ENCODE measurements around the gene TUBE1.

The TUBE1 gene

DNA sequence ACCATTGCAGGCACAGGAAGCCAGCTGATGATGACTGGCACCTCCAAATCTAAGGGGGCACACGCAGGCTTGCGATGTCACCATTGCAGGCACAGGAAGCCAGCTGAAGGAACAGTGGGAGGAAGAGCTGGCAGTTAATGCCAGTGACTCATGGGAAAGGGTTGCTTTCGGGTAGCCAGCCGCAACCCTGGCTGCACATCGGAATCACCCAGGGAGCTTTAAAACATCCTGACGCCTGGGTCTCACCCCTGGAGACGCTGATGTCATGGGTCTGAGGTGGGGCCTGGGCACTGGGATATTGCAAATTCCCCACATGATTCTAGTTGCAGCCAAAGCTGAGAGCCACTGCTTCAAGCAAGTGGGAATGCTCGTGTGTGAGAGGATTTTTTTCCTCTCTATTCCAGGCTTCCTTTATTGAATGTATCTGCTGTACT lies 49.5 kb downstream of the TUBE1 start:
- no peaks in the 10 kb centered on the region for H3K4me1 ChIP-seq (ENCODE audit: control insufficient read depth in 1 of 2, insufficient read depth in 2 of 2, low read length in 2 of 2)
- no peak overlapping the region for H3K27ac ChIP-seq (ENCODE audit: low read depth, low read length)
- no peaks in the 10 kb centered on the region for H3K9me3 ChIP-seq (ENCODE audit: control insufficient read depth in 1 of 2, low read length in 2 of 2)
- H3K9ac ChIP-seq (ENCODE audit: low read depth in 1 of 2, low read length in 2 of 2), result no peak overlapping the region
- no peaks in the 10 kb centered on the region for H3K36me3 ChIP-seq (ENCODE audit: control insufficient read depth in 1 of 2, insufficient read depth in 2 of 2, low read length in 2 of 2)
- no peaks in the 10 kb centered on the region for H3K27me3 ChIP-seq (ENCODE audit: control insufficient read depth in 1 of 2, insufficient read depth in 2 of 2, low read length in 2 of 2)
- no peak overlapping the region for H3K4me3 ChIP-seq (ENCODE audit: low read depth in 1 of 2, low read length in 2 of 2)

- H3K9me3 ChIP-seq (ENCODE audit: control insufficient read depth in 1 of 2, low read length in 2 of 2), result no peaks in the 10 kb centered on the region
- H3K4me3 ChIP-seq (ENCODE audit: low read depth in 1 of 2, low read length in 2 of 2), result no peak overlapping the region
- no peaks in the 10 kb centered on the region for H3K4me1 ChIP-seq (ENCODE audit: control insufficient read depth in 1 of 2, insufficient read depth in 2 of 2, low read length in 2 of 2)
- no peaks in the 10 kb centered on the region for H3K36me3 ChIP-seq (ENCODE audit: control insufficient read depth in 1 of 2, insufficient read depth in 2 of 2, low read length in 2 of 2)
- H3K9ac ChIP-seq (ENCODE audit: low read depth in 1 of 2, low read length in 2 of 2), result no peak overlapping the region
- H3K27me3 ChIP-seq (ENCODE audit: control insufficient read depth in 1 of 2, insufficient read depth in 2 of 2, low read length in 2 of 2), result no peaks in the 10 kb centered on the region
- no peak overlapping the region for H3K27ac ChIP-seq (ENCODE audit: low read depth, low read length)
Observed at GRCh38 chr6:112036088-112036637, 51.1 kb downstream of the TUBE1 start.

- Histone ChIP-seq H3K9me3 (ENCODE audit: control insufficient read depth in 1 of 2, low read length in 2 of 2) (no peaks in the 10 kb centered on the region), H3K4me1 (ENCODE audit: control insufficient read depth in 1 of 2, insufficient read depth in 2 of 2, low read length in 2 of 2) (no peaks in the 10 kb centered on the region), H3K27me3 (ENCODE audit: control insufficient read depth in 1 of 2, insufficient read depth in 2 of 2, low read length in 2 of 2) (no peaks in the 10 kb centered on the region), H3K9ac (ENCODE audit: low read depth in 1 of 2, low read length in 2 of 2) (no peak overlapping the region), H3K36me3 (ENCODE audit: control insufficient read depth in 1 of 2, insufficient read depth in 2 of 2, low read length in 2 of 2) (no peaks in the 10 kb centered on the region), H3K27ac (ENCODE audit: low read depth, low read length) (no peak overlapping the region), H3K4me3 (ENCODE audit: low read depth in 1 of 2, low read length in 2 of 2) (no peak overlapping the region)
Observed at GRCh38 chr6:112034616-112034995, 52.7 kb downstream of the TUBE1 start.

- Histone ChIP-seq H3K27me3 (ENCODE audit: control insufficient read depth in 1 of 2, insufficient read depth in 2 of 2, low read length in 2 of 2) (no peaks in the 10 kb centered on the region), H3K9me3 (ENCODE audit: control insufficient read depth in 1 of 2, low read length in 2 of 2) (no peaks in the 10 kb centered on the region), H3K36me3 (ENCODE audit: control insufficient read depth in 1 of 2, insufficient read depth in 2 of 2, low read length in 2 of 2) (no peaks in the 10 kb centered on the region), H3K9ac (ENCODE audit: low read depth in 1 of 2, low read length in 2 of 2) (no peak overlapping the region), H3K4me1 (ENCODE audit: control insufficient read depth in 1 of 2, insufficient read depth in 2 of 2, low read length in 2 of 2) (no peaks in the 10 kb centered on the region), H3K4me3 (ENCODE audit: low read depth in 1 of 2, low read length in 2 of 2) (no peak overlapping the region), H3K27ac (ENCODE audit: low read depth, low read length) (no peak overlapping the region)
Observed at GRCh38 chr6:112033791-112034615, 53.3 kb downstream of the TUBE1 start.

DNA sequence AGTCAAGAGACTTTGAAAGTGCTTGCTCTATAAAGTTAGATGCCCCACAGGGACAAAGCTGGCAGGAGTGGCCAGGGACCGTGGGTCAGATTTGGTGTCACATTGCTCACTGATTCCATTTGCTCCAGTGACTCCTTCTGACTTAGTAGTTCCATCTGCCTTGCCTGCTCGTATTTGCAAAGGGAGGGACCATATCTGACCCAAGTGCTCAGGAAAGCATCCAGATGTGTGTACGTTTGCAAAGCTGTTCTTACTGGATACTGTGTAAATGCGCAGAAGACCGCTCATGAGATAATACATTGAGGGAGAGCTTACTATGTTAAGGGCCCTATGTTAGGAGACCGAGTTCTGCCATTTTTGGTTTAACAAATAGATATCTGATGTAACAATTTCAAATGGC lies 54.6 kb downstream of the TUBE1 start:
- no peak overlapping the region for H3K4me3 ChIP-seq (ENCODE audit: low read depth in 1 of 2, low read length in 2 of 2)
- H3K36me3 ChIP-seq (ENCODE audit: control insufficient read depth in 1 of 2, insufficient read depth in 2 of 2, low read length in 2 of 2), result no peaks in the 10 kb centered on the region
- H3K27me3 ChIP-seq (ENCODE audit: control insufficient read depth in 1 of 2, insufficient read depth in 2 of 2, low read length in 2 of 2), result no peaks in the 10 kb centered on the region
- no peaks in the 10 kb centered on the region for H3K9me3 ChIP-seq (ENCODE audit: control insufficient read depth in 1 of 2, low read length in 2 of 2)
- H3K4me1 ChIP-seq (ENCODE audit: control insufficient read depth in 1 of 2, insufficient read depth in 2 of 2, low read length in 2 of 2), result peaks cover 0 to 8% of the 10 kb centered on the region in 2 donors
- no peak overlapping the region for H3K27ac ChIP-seq (ENCODE audit: low read depth, low read length)
- H3K9ac ChIP-seq (ENCODE audit: low read depth in 1 of 2, low read length in 2 of 2), result no peak overlapping the region

DNA sequence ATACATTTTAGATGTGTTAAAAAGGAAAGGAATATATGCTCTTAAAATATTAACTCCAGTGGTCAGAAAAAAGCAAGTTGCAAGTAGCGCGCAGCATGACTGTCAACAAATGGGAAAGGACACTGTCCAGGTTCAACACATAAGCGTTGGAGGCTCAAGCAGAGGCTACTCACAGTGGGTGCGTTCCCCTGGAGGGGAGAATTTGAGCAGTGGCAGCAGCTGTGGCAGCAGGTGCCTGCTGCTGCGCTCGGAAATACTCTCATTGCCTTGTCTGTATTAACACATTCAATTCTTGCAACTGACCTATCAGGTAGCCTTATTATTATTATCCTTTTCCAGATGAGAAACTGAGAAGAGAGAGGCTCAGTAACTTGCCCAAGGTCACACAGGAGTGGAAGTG lies 55.3 kb downstream of the TUBE1 start:
- Histone ChIP-seq H3K4me1 (ENCODE audit: control insufficient read depth in 1 of 2, insufficient read depth in 2 of 2, low read length in 2 of 2) (peaks cover 0 to 10% of the 10 kb centered on the region in 2 donors), H3K4me3 (ENCODE audit: low read depth in 1 of 2, low read length in 2 of 2) (no peak overlapping the region), H3K27me3 (ENCODE audit: control insufficient read depth in 1 of 2, insufficient read depth in 2 of 2, low read length in 2 of 2) (no peaks in the 10 kb centered on the region), H3K36me3 (ENCODE audit: control insufficient read depth in 1 of 2, insufficient read depth in 2 of 2, low read length in 2 of 2) (no peaks in the 10 kb centered on the region), H3K9ac (ENCODE audit: low read depth in 1 of 2, low read length in 2 of 2) (no peak overlapping the region), H3K9me3 (ENCODE audit: control insufficient read depth in 1 of 2, low read length in 2 of 2) (no peaks in the 10 kb centered on the region), H3K27ac (ENCODE audit: low read depth, low read length) (no peak overlapping the region)

- Histone ChIP-seq H3K4me1 (ENCODE audit: control insufficient read depth in 1 of 2, insufficient read depth in 2 of 2, low read length in 2 of 2) (peaks cover 0 to 10% of the 10 kb centered on the region in 2 donors), H3K27ac (ENCODE audit: low read depth, low read length) (no peak overlapping the region), H3K4me3 (ENCODE audit: low read depth in 1 of 2, low read length in 2 of 2) (no peak overlapping the region), H3K9ac (ENCODE audit: low read depth in 1 of 2, low read length in 2 of 2) (no peak overlapping the region), H3K27me3 (ENCODE audit: control insufficient read depth in 1 of 2, insufficient read depth in 2 of 2, low read length in 2 of 2) (no peaks in the 10 kb centered on the region), H3K36me3 (ENCODE audit: control insufficient read depth in 1 of 2, insufficient read depth in 2 of 2, low read length in 2 of 2) (no peaks in the 10 kb centered on the region), H3K9me3 (ENCODE audit: control insufficient read depth in 1 of 2, low read length in 2 of 2) (no peaks in the 10 kb centered on the region)
Observed at GRCh38 chr6:112030961-112031660, 56.2 kb downstream of the TUBE1 start.

GRCh38 chr6:112030206-112030960 lies 56.9 kb downstream of the TUBE1 start:
- peaks cover 0 to 10% of the 10 kb centered on the region in 2 donors for H3K4me1 ChIP-seq (ENCODE audit: control insufficient read depth in 1 of 2, insufficient read depth in 2 of 2, low read length in 2 of 2)
- H3K27ac ChIP-seq (ENCODE audit: low read depth, low read length), result no peak overlapping the region
- no peaks in the 10 kb centered on the region for H3K27me3 ChIP-seq (ENCODE audit: control insufficient read depth in 1 of 2, insufficient read depth in 2 of 2, low read length in 2 of 2)
- H3K4me3 ChIP-seq (ENCODE audit: low read depth in 1 of 2, low read length in 2 of 2), result no peak overlapping the region
- H3K9me3 ChIP-seq (ENCODE audit: control insufficient read depth in 1 of 2, low read length in 2 of 2), result no peaks in the 10 kb centered on the region
- H3K36me3 ChIP-seq (ENCODE audit: control insufficient read depth in 1 of 2, insufficient read depth in 2 of 2, low read length in 2 of 2), result no peaks in the 10 kb centered on the region
- H3K9ac ChIP-seq (ENCODE audit: low read depth in 1 of 2, low read length in 2 of 2), result no peak overlapping the region

DNA sequence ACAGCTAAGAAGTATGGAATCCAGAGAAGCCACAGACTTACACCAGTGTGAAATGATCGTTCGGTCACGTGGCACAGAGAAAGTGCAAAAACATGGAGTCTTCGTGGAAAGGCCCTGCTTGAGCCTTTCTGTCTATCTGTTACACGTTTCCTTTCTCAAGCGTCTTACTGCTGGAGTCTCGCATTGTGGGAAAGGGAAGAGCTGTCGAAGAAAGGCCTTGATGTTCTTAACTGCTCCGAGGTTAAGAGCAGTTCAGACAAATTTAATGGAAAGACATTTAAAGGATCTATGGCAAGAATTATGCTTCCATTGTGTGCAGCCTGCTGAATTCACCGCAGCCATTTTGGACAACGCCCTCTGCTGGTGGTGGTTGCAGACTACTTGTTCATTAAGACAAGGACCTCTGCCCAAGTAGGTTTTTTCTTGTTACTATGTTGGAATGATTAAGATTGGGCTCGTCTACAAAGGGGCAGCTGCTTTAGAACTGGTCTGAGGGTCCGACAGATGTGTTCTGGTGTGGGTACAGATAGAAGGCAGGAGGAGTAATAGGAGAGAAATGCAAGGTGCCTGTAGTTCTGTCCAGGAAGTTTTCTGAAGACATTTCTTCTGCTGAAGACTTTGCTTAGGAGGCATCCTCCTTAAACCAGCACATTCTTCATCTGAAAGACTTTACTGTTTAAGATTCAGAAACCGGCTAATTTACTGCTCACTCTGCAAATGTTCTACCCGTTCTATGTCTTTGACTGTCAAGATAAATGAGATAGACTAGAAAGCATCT lies 58.0 kb downstream of the TUBE1 start:
- Histone ChIP-seq H3K27me3 (ENCODE audit: control insufficient read depth in 1 of 2, insufficient read depth in 2 of 2, low read length in 2 of 2) (no peaks in the 10 kb centered on the region), H3K9me3 (ENCODE audit: control insufficient read depth in 1 of 2, low read length in 2 of 2) (no peaks in the 10 kb centered on the region), H3K4me1 (ENCODE audit: control insufficient read depth in 1 of 2, insufficient read depth in 2 of 2, low read length in 2 of 2) (peaks cover 0 to 10% of the 10 kb centered on the region in 2 donors), H3K4me3 (ENCODE audit: low read depth in 1 of 2, low read length in 2 of 2) (no peak overlapping the region), H3K36me3 (ENCODE audit: control insufficient read depth in 1 of 2, insufficient read depth in 2 of 2, low read length in 2 of 2) (no peaks in the 10 kb centered on the region), H3K27ac (ENCODE audit: low read depth, low read length) (no peak overlapping the region), H3K9ac (ENCODE audit: low read depth in 1 of 2, low read length in 2 of 2) (no peak overlapping the region)
